HCT116 (cell line): ENCODE results near the gene CTTNBP2NL. TPM values are rescaled to one million over a fixed set of nuclear protein-coding genes. Genes with fewer than 3 reads are reported as not detected.

ENCODE experiments used
- ATAC-seq: fragments of 200-7000 bp; cut with Tn5 transposase; 2 replicates; pipeline ENCODE4 v1.9.1; 2020; ENCODE audit warnings: mild to moderate bottlenecking, moderate library complexity
- BruUV-seq: library from RNA; stranded (reverse); fragments of 400-500 nt; replicated peaks from 2 replicates; lab custom pipeline; 2021; lab: Mats Ljungman, UMichigan
- CTCF ChIA-PET: fragments of 300-600 bp; sonication (Branson Sonifier 250); formaldehyde crosslinking; loops from one replicate; lab custom pipeline; 2021; ENCODE audit warnings: antibody characterized with exemption; lab: Charles Lee
- POLR2A ChIA-PET: fragments of 300-600, 350-600 bp; sonication (Branson Sonifier 250); formaldehyde crosslinking; loops from one replicate; lab custom pipeline; 2021; ENCODE audit warnings: antibody characterized with exemption; lab: Charles Lee
- RAD21 ChIA-PET, 2 experiments: fragments of 300-600 bp; sonication (Branson Sonifier 250); formaldehyde crosslinking; loops; one replicate each; lab custom pipeline; 2023; ENCODE audit warnings: low total read pairs in 2 of 2; ENCODE audit not compliant: uncharacterized antibody in 2 of 2, unreplicated experiment in 2 of 2, low non-redundant PET in 1 of 2; lab: Charles Lee
- DNase-seq: peaks from one replicate; pipeline ENCODE4 v3.0.0-alpha.2; 2010; ENCODE audit warnings: low read depth, low spot score
- H2AFZ ChIP-seq: fragments of 200-600 bp; shearing (Covaris generic), sonication (generic); 2 replicates; pipeline ENCODE4 v1.6.1; 2017; ENCODE audit warnings: low read depth, mixed run types, mixed read lengths, antibody characterized with exemption, low read length; ENCODE audit not compliant: poor library complexity, severe bottlenecking
- H3K27ac ChIP-seq: 2 replicates; pipeline ENCODE4 v1.5.1; 2012; ENCODE audit warnings: low read depth, low read length
- H3K27me3 ChIP-seq: fragments of 200-600 bp; sonication (generic); 2 replicates; pipeline ENCODE4 v1.6.1; 2016; ENCODE audit warnings: mixed run types, low read length, mixed read lengths; ENCODE audit not compliant: insufficient read depth
- H3K36me3 ChIP-seq, 2 experiments: fragments of 200-500 bp in 1 of 2; fragments of 200-600 bp in 1 of 2; sonication (Bioruptor generic) in 1 of 2; sonication (generic) in 1 of 2; 2 replicates each; pipeline versions ENCODE4 v1.5.1 to v1.6.1; 2014 to 2016; ENCODE audit warnings: low read length in 2 of 2, inconsistent platforms in 1 of 2, mixed read lengths in 1 of 2, mixed run types in 1 of 2; ENCODE audit not compliant: insufficient read depth in 2 of 2, control insufficient read depth in 1 of 2
- H3K4me1 ChIP-seq, 2 experiments: fragments of 200-600 bp in 1 of 2; sonication (generic) in 1 of 2; 2 replicates each; pipeline versions ENCODE4 v1.5.1 to v1.6.1; 2012 to 2017; ENCODE audit warnings: low read length in 2 of 2, inconsistent platforms in 1 of 2, mild to moderate bottlenecking in 1 of 2, mixed read lengths in 1 of 2, mixed run types in 1 of 2, moderate library complexity in 1 of 2; ENCODE audit not compliant: insufficient read depth in 2 of 2, control insufficient read depth in 1 of 2
- H3K4me2 ChIP-seq: fragments of 200-600 bp; sonication (generic); 2 replicates; pipeline ENCODE4 v1.6.1; 2017; ENCODE audit warnings: mixed run types, low read length, mixed read lengths
- H3K4me3 ChIP-seq, 2 experiments: fragments of 200-600 bp in 1 of 2; sonication (generic) in 1 of 2; replicated peaks in 1 of 2; 2 replicates each; pipeline ENCODE4 v1.5.1; 2011 to 2016; ENCODE audit warnings: low read length in 2 of 2, control low read depth in 1 of 2, low read depth in 1 of 2, mild to moderate bottlenecking in 1 of 2, mixed read lengths in 1 of 2, mixed run types in 1 of 2
- H3K79me2 ChIP-seq: fragments of 200-600 bp; sonication (generic); 2 replicates; pipeline ENCODE4 v1.6.1; 2017; ENCODE audit warnings: mild to moderate bottlenecking, mixed run types, low read length, moderate library complexity, mixed read lengths; ENCODE audit not compliant: insufficient read depth
- H3K9ac ChIP-seq: fragments of 200-600 bp; sonication (generic); 2 replicates; pipeline ENCODE4 v1.6.1; 2016; ENCODE audit warnings: low read length, mixed read lengths
- H3K9me2 ChIP-seq: fragments of 200-600 bp; sonication (generic), shearing (Covaris generic); 2 replicates; pipeline ENCODE4 v1.6.1; 2017; ENCODE audit warnings: mixed run types, mild to moderate bottlenecking, moderate library complexity; ENCODE audit not compliant: insufficient read depth
- H3K9me3 ChIP-seq, 2 experiments: fragments of 200-500 bp in 1 of 2; fragments of 200-600 bp in 1 of 2; sonication (Bioruptor generic) in 1 of 2; sonication (generic) in 1 of 2; 2 replicates each; pipeline ENCODE4 v1.6.1; 2014 to 2017; ENCODE audit warnings: low read length in 2 of 2, mixed read lengths in 2 of 2, inconsistent platforms in 1 of 2, low read depth in 1 of 2, mild to moderate bottlenecking in 1 of 2, mixed run types in 1 of 2, moderate library complexity in 1 of 2; ENCODE audit not compliant: control insufficient read depth in 1 of 2, insufficient read depth in 1 of 2
- H4K20me1 ChIP-seq: fragments of 200-600 bp; sonication (generic), shearing (Covaris generic); 2 replicates; pipeline ENCODE4 v1.6.1; 2017; ENCODE audit warnings: mixed run types, mild to moderate bottlenecking, moderate library complexity; ENCODE audit not compliant: insufficient read depth
- CBX3 ChIP-seq: IDR thresholded peaks from 2 replicates; pipeline ENCODE4 v1.6.1; 2012; ENCODE audit warnings: low read depth
- CEBPB ChIP-seq: IDR thresholded peaks from 2 replicates; pipeline ENCODE4 v1.6.1; 2012; ENCODE audit warnings: low read depth
- EGR1 ChIP-seq: IDR thresholded peaks from 2 replicates; pipeline ENCODE4 v1.6.1; 2012; ENCODE audit warnings: low read depth
- ELF1 ChIP-seq: IDR thresholded peaks from 2 replicates; pipeline ENCODE4 v1.6.1; 2012; ENCODE audit warnings: low read depth, borderline replicate concordance
- EZH2 ChIP-seq: fragments of 200-600 bp; sonication (generic); IDR thresholded peaks from 2 replicates; pipeline ENCODE4 v1.6.1; 2017; ENCODE audit warnings: antibody characterized with exemption, mixed run types
- EZH2phosphoT487 ChIP-seq: fragments of 200-600 bp; IDR thresholded peaks from 2 replicates; pipeline ENCODE4 v1.6.1; 2018; ENCODE audit warnings: antibody characterized with exemption, borderline replicate concordance
- FOSL1 ChIP-seq: IDR thresholded peaks from 2 replicates; pipeline ENCODE4 v1.6.1; 2012; ENCODE audit warnings: low read depth
- POLR2A ChIP-seq: IDR thresholded peaks from 2 replicates; pipeline ENCODE4 v1.7.0; 2011; ENCODE audit warnings: borderline replicate concordance; ENCODE audit not compliant: insufficient read depth, insufficient read length; ENCODE audit errors: extremely low read depth
- POLR2AphosphoS5 ChIP-seq: IDR thresholded peaks from 2 replicates; pipeline ENCODE4 v1.6.1; 2011; ENCODE audit warnings: mild to moderate bottlenecking, low read depth, low read length, moderate library complexity
- RAD21 ChIP-seq: IDR thresholded peaks from 2 replicates; pipeline ENCODE4 v1.6.1; 2012; ENCODE audit warnings: low read depth, mild to moderate bottlenecking
- REST ChIP-seq: IDR thresholded peaks from 2 replicates; pipeline ENCODE4 v1.6.1; 2012; ENCODE audit warnings: low read depth
- SIN3A ChIP-seq: IDR thresholded peaks from 2 replicates; pipeline ENCODE4 v1.6.1; 2012; ENCODE audit warnings: low read depth
- SRF ChIP-seq: IDR thresholded peaks from 2 replicates; pipeline ENCODE4 v1.6.1; 2012; ENCODE audit warnings: low read depth
- TCF7L2 ChIP-seq: IDR thresholded peaks from 2 replicates; pipeline ENCODE4 v1.7.0; 2011; ENCODE audit warnings: borderline replicate concordance, inconsistent platforms; ENCODE audit not compliant: insufficient read depth, insufficient read length; ENCODE audit errors: extremely low read depth
- YY1 ChIP-seq: IDR thresholded peaks from 2 replicates; pipeline ENCODE4 v1.6.1; 2011; ENCODE audit warnings: low read length, low read depth, moderate library complexity, mild to moderate bottlenecking; ENCODE audit not compliant: insufficient replicate concordance; ENCODE audit errors: extremely low read depth
- ZBTB33 ChIP-seq: IDR thresholded peaks from 2 replicates; pipeline ENCODE4 v1.6.1; 2011; ENCODE audit warnings: mild to moderate bottlenecking, low read length, moderate library complexity; ENCODE audit not compliant: insufficient replicate concordance; ENCODE audit errors: extremely low read depth
- ZNF274 ChIP-seq: fragments of 200-500 bp; sonication (Bioruptor generic); IDR thresholded peaks from 2 replicates; pipeline ENCODE4 v1.6.1; 2014; ENCODE audit warnings: mild to moderate bottlenecking, low read depth, low read length, inconsistent platforms
- intact Hi-C: fragments of 100-400 bp; cut with micrococcal nuclease; formaldehyde crosslinking; loops from 2 replicates; pipeline ENCODE4 v1.10.0; 2022
- total RNA-seq: library from RNA; stranded (reverse); gene quantifications from one replicate; pipeline ENCODE4 v1.2.1, GENCODE V29; 2021; ENCODE audit not compliant: unreplicated experiment

The CTTNBP2NL gene
- total RNA-seq, 1 experiment from 2014 or later: 18.0 TPM

DNA sequence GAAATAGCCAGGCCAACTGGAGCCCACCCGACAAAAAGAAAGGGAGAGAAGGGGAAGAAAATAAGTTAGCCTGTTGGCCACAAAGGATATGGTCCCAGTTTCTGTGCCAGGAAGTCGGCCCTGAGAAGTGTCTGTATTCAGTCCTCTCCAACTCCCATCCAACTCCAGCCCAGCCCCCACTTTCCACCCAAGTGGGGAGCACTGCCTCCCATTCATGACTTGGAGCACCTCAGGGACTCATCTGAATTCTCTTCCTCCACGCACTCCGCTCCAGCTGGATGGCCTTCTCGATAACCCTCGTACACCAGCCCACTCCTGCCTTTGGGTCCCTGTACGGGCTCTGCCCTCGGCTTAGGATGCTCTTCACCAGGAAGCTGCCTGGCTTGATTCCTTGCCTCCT, 110.7 kb downstream of the CTTNBP2NL start:
- H3K9me2 ChIP-seq: no peaks in the 10 kb centered on the region
- no peaks in the 10 kb centered on the region for H4K20me1 ChIP-seq
- H2AFZ ChIP-seq: no peak overlapping the region
- H3K9ac ChIP-seq: no peak overlapping the region
- H3K27me3 ChIP-seq: no peaks in the 10 kb centered on the region
- ChIA-PET CTCF (no interaction called here), POLR2A (no interaction called here)
- no peaks in the 10 kb centered on the region for H3K79me2 ChIP-seq
- no peak for TF ChIP-seq ZBTB33
- TF ChIP-seq CEBPB: no peak
- no peak for TF ChIP-seq TCF7L2
- TF ChIP-seq SIN3A: no peak
- no peak for TF ChIP-seq CBX3
- no peak for TF ChIP-seq REST
- TF ChIP-seq EZH2: no peak
- no peak for TF ChIP-seq FOSL1
- no peak for TF ChIP-seq RAD21
- TF ChIP-seq ELF1: no peak
- TF ChIP-seq POLR2A: no peak
- no peak for TF ChIP-seq POLR2AphosphoS5
- no peak for TF ChIP-seq YY1
- TF ChIP-seq SRF: no peak
- TF ChIP-seq EZH2phosphoT487: no peak
- no peak for TF ChIP-seq ZNF274
- TF ChIP-seq EGR1: no peak
- TF ChIP-seq, all 23 proteins: peak for 0
- no TSS peak for BruUV-seq
- no peak for DNase-seq
- intact Hi-C loops: loop anchor here (10.0 kb wide), 1 partner anchor 108 kb away; the partner anchor contains the start of genes CAPZA1 and ST7L
- Histone ChIP-seq H3K4me2 (no peak overlapping the region), H3K36me3 (no peaks in the 10 kb centered on the region), H3K4me1 (peaks cover 9 to 18% of the 10 kb centered on the region in 2 experiments; a peak in 3 of 4 replicates), H3K9me3 (no peaks in the 10 kb centered on the region), H3K4me3 (no peak overlapping the region), H3K27ac (no peak overlapping the region)
- no peak for ATAC-seq
- RAD21 ChIA-PET: no interaction called here
